Stimulated activated effector memory CD8-positive, alpha-beta T cell treated with anti-CD3 and anti-CD28 coated beads, Interleukin-12 subunit alpha, Interleukin-12 subunit beta, amount 100 ng/mL, for 72 hours (primary cell): ENCODE data around the gene AUTS2.

Source experiments
- ATAC-seq: fragments of 150-1000 bp; cut with Tn5 transposase; 2 replicates; pipeline ENCODE4 v1.10.0; 2021
- DNase-seq, 2 donors: peaks; one replicate each; pipeline ENCODE4 v3.0.0; 2021 to 2022; ENCODE audit warnings: low spot score in 2 of 2
- H3K27ac Mint-ChIP-seq: one replicate; pipeline ENCODE4 v1.8.0; 2022; ENCODE audit warnings: mild to moderate bottlenecking, mixed read lengths
- H3K36me3 Mint-ChIP-seq: one replicate; pipeline ENCODE4 v1.8.0; 2022; ENCODE audit warnings: mild to moderate bottlenecking, mixed read lengths
- H3K4me1 Mint-ChIP-seq: one replicate; pipeline ENCODE4 v1.8.0; 2022; ENCODE audit warnings: mixed read lengths
- H3K4me3 Mint-ChIP-seq: one replicate; pipeline ENCODE4 v1.8.0; 2022; ENCODE audit warnings: mild to moderate bottlenecking, mixed read lengths
- H3K9me3 Mint-ChIP-seq: one replicate; pipeline ENCODE4 v1.8.0; 2022; ENCODE audit warnings: mixed read lengths

Gene AUTS2

GRCh38 chr7:70764701-70765208, 1166.5 kb downstream of the AUTS2 start:
- H3K4me1 Mint-ChIP-seq = peaks cover 43% of the 10 kb centered on the region
- no peak for DNase-seq
- no peaks in the 10 kb centered on the region for H3K9me3 Mint-ChIP-seq
- no peak for ATAC-seq
- H3K27ac Mint-ChIP-seq = peak overlapping the region; percentile 71
- peak overlapping the region; percentile 64 for H3K4me3 Mint-ChIP-seq
- peaks cover 48% of the 10 kb centered on the region for H3K36me3 Mint-ChIP-seq

- H3K4me1 Mint-ChIP-seq = peaks cover 43% of the 10 kb centered on the region
- no peak overlapping the region for H3K27ac Mint-ChIP-seq
- no peak for DNase-seq
- H3K4me3 Mint-ChIP-seq = no peak overlapping the region
- H3K36me3 Mint-ChIP-seq = peaks cover 57% of the 10 kb centered on the region
- ATAC-seq = no peak
- no peaks in the 10 kb centered on the region for H3K9me3 Mint-ChIP-seq
These were observed 1167.4 kb downstream of the AUTS2 start for GRCh38 chr7:70765651-70766050.

GRCh38 chr7:70766109-70766508, 1167.8 kb downstream of the AUTS2 start:
- H3K27ac Mint-ChIP-seq = no peak overlapping the region
- ATAC-seq = no peak

GRCh38 chr7:70766694-70767093, 1168.4 kb downstream of the AUTS2 start:
- DNase-seq = no peak
- H3K9me3 Mint-ChIP-seq = no peaks in the 10 kb centered on the region
- no peak overlapping the region for H3K4me3 Mint-ChIP-seq
- peaks cover 36% of the 10 kb centered on the region for H3K4me1 Mint-ChIP-seq
- H3K27ac Mint-ChIP-seq = no peak overlapping the region
- no peak for ATAC-seq
- peaks cover 67% of the 10 kb centered on the region for H3K36me3 Mint-ChIP-seq

More at GRCh38 chr7:70766109-70766508, 1167.8 kb downstream of the AUTS2 start:
- DNase-seq = no peak
- Mint-ChIP-seq H3K4me1 (peaks cover 42% of the 10 kb centered on the region), H3K4me3 (no peak overlapping the region), H3K36me3 (peaks cover 61% of the 10 kb centered on the region), H3K9me3 (no peaks in the 10 kb centered on the region)

- no peaks in the 10 kb centered on the region for H3K9me3 Mint-ChIP-seq
- H3K36me3 Mint-ChIP-seq = peaks cover 90% of the 10 kb centered on the region
- H3K4me3 Mint-ChIP-seq = no peak overlapping the region
- DNase-seq (no peak), ATAC-seq (no peak)
- H3K4me1 Mint-ChIP-seq = peaks cover 23% of the 10 kb centered on the region
- no peak overlapping the region for H3K27ac Mint-ChIP-seq
These were observed 1171.9 kb downstream of the AUTS2 start for GRCh38 chr7:70770154-70770553.

GRCh38 chr7:70771451-70771850, 1173.2 kb downstream of the AUTS2 start:
- Mint-ChIP-seq H3K4me1 (peaks cover 34% of the 10 kb centered on the region), H3K27ac (peak overlapping the region; percentile 35), H3K4me3 (no peak overlapping the region), H3K9me3 (no peaks in the 10 kb centered on the region), H3K36me3 (peaks cover 87% of the 10 kb centered on the region)
- no peak for ATAC-seq
- DNase-seq = no peak

GRCh38 chr7:70772891-70773290, 1174.6 kb downstream of the AUTS2 start:
- peaks cover 49% of the 10 kb centered on the region for H3K4me1 Mint-ChIP-seq

GRCh38 chr7:70773406-70773805, 1175.1 kb downstream of the AUTS2 start:
- DNase-seq (no peak), ATAC-seq (no peak)
- H3K4me1 Mint-ChIP-seq = peaks cover 54% of the 10 kb centered on the region
- H3K4me3 Mint-ChIP-seq = no peak overlapping the region
- H3K36me3 Mint-ChIP-seq = peaks cover 85% of the 10 kb centered on the region
- H3K27ac Mint-ChIP-seq = no peak overlapping the region
- H3K9me3 Mint-ChIP-seq = no peaks in the 10 kb centered on the region

More at GRCh38 chr7:70772891-70773290, 1174.6 kb downstream of the AUTS2 start:
- Mint-ChIP-seq H3K4me3 (no peak overlapping the region), H3K9me3 (no peaks in the 10 kb centered on the region), H3K36me3 (peaks cover 85% of the 10 kb centered on the region), H3K27ac (peak overlapping the region; percentile 43)
- ATAC-seq = no peak
- DNase-seq = no peak

GRCh38 chr7:70774950-70775527, 1176.8 kb downstream of the AUTS2 start:
- ATAC-seq (no peak), DNase-seq (no peak)
- Mint-ChIP-seq H3K36me3 (peaks cover 80% of the 10 kb centered on the region), H3K9me3 (no peaks in the 10 kb centered on the region), H3K4me1 (peaks cover 70% of the 10 kb centered on the region), H3K4me3 (no peak overlapping the region), H3K27ac (peak overlapping the region; percentile 86)

- H3K27ac Mint-ChIP-seq = peak overlapping the region; percentile 86
- H3K9me3 Mint-ChIP-seq = no peaks in the 10 kb centered on the region
- ATAC-seq (peak; percentile 52), DNase-seq (no peak)
- H3K4me1 Mint-ChIP-seq = peaks cover 72% of the 10 kb centered on the region
- peak overlapping the region; percentile 64 for H3K4me3 Mint-ChIP-seq
- peaks cover 78% of the 10 kb centered on the region for H3K36me3 Mint-ChIP-seq
These were observed 1177.4 kb downstream of the AUTS2 start for GRCh38 chr7:70775570-70776156.

GRCh38 chr7:70776627-70777101, 1178.4 kb downstream of the AUTS2 start:
- ATAC-seq = peak; percentile 93
- peak; percentile 11 to 67 for DNase-seq
- Mint-ChIP-seq H3K27ac (peak overlapping the region; percentile 86), H3K4me1 (peaks cover 72% of the 10 kb centered on the region), H3K36me3 (peaks cover 77% of the 10 kb centered on the region), H3K9me3 (no peaks in the 10 kb centered on the region), H3K4me3 (peak overlapping the region; percentile 64)

GRCh38 chr7:70777251-70777650, 1179.0 kb downstream of the AUTS2 start:
- H3K27ac Mint-ChIP-seq = peak overlapping the region; percentile 86
- H3K36me3 Mint-ChIP-seq = peaks cover 77% of the 10 kb centered on the region
- no peaks in the 10 kb centered on the region for H3K9me3 Mint-ChIP-seq
- no peak for ATAC-seq
- peaks cover 68% of the 10 kb centered on the region for H3K4me1 Mint-ChIP-seq
- DNase-seq = no peak
- H3K4me3 Mint-ChIP-seq = peak overlapping the region; percentile 64

- Mint-ChIP-seq H3K27ac (peak overlapping the region; percentile 86), H3K4me3 (peak overlapping the region; percentile 64), H3K36me3 (peaks cover 78% of the 10 kb centered on the region), H3K4me1 (peaks cover 67% of the 10 kb centered on the region), H3K9me3 (no peaks in the 10 kb centered on the region)
- no peak for ATAC-seq
- no peak for DNase-seq
These were observed 1180.3 kb downstream of the AUTS2 start for GRCh38 chr7:70778585-70778984.

GRCh38 chr7:70779321-70779720, 1181.0 kb downstream of the AUTS2 start:
- DNase-seq = no peak
- ATAC-seq = peak; percentile 54
- H3K27ac Mint-ChIP-seq = peak overlapping the region; percentile 86
- peaks cover 59% of the 10 kb centered on the region for H3K4me1 Mint-ChIP-seq
- H3K36me3 Mint-ChIP-seq = peaks cover 78% of the 10 kb centered on the region
- no peaks in the 10 kb centered on the region for H3K9me3 Mint-ChIP-seq
- H3K4me3 Mint-ChIP-seq = peak overlapping the region; percentile 64

- no peak for DNase-seq
- H3K9me3 Mint-ChIP-seq = no peaks in the 10 kb centered on the region
- no peak overlapping the region for H3K27ac Mint-ChIP-seq
- H3K4me1 Mint-ChIP-seq = peaks cover 42% of the 10 kb centered on the region
- no peak for ATAC-seq
- H3K36me3 Mint-ChIP-seq = peaks cover 90% of the 10 kb centered on the region
- no peak overlapping the region for H3K4me3 Mint-ChIP-seq
These were observed 1183.6 kb downstream of the AUTS2 start for GRCh38 chr7:70781922-70782311.

- Mint-ChIP-seq H3K36me3 (peaks cover 90% of the 10 kb centered on the region), H3K9me3 (no peaks in the 10 kb centered on the region), H3K27ac (no peak overlapping the region), H3K4me3 (no peak overlapping the region), H3K4me1 (peaks cover 42% of the 10 kb centered on the region)
- DNase-seq = no peak
- no peak for ATAC-seq
These were observed 1184.5 kb downstream of the AUTS2 start for GRCh38 chr7:70782796-70783195.
